SK-N-SH (cell line): Measurements from ENCODE around the gene MATR3. TPM values are rescaled to one million over a fixed set of nuclear protein-coding genes. Genes with fewer than 3 reads are reported as not detected.

Source experiments
- CTCF ChIA-PET: fragments of 300-600, 350-600 bp; formaldehyde crosslinking; extraction: SDS; loops from one replicate; lab custom pipeline; 2021; lab: Yijun Ruan, JAX
- POLR2A ChIA-PET: fragments of 350-600 bp; sonication (Branson Sonifier 250); formaldehyde crosslinking; extraction: SDS; loops from one replicate; lab custom pipeline; 2020; ENCODE audit warnings: antibody characterized with exemption, inconsistent platforms; lab: Yijun Ruan, JAX
- DNase-seq: peaks from one replicate; pipeline ENCODE4 v3.0.0; 2012
- H2AFZ ChIP-seq: fragments of 200-600 bp; sonication (generic); 2 replicates; pipeline ENCODE4 v1.8.1; 2016; ENCODE audit warnings: antibody characterized with exemption, mild to moderate bottlenecking, low read depth
- H3F3A ChIP-seq: fragments of 200-600 bp; sonication (generic); replicated peaks from 2 replicates; pipeline ENCODE3; 2016; ENCODE audit warnings: antibody characterized with exemption, mild to moderate bottlenecking; ENCODE audit not compliant: insufficient read depth
- H3K27ac ChIP-seq, 2 experiments: fragments of 200-500 bp in 1 of 2; fragments of 200-600 bp in 1 of 2; sonication (Bioruptor generic) in 1 of 2; sonication (generic), shearing (Covaris generic) in 1 of 2; 2 replicates each; pipeline versions ENCODE4 v1.5.1 to v1.6.1; 2014 to 2016; ENCODE audit warnings: low read depth in 2 of 2, inconsistent platforms in 1 of 2, low read length in 1 of 2, mild to moderate bottlenecking in 1 of 2, mixed read lengths in 1 of 2
- H3K27me3 ChIP-seq: fragments of 200-600 bp; sonication (generic), shearing (Covaris generic); 2 replicates; pipeline ENCODE4 v1.6.1; 2016; ENCODE audit warnings: mixed run types; ENCODE audit not compliant: insufficient read depth
- H3K36me3 ChIP-seq, 2 experiments: fragments of 200-500 bp in 1 of 2; fragments of 200-600 bp in 1 of 2; sonication (Bioruptor generic) in 1 of 2; sonication (generic) in 1 of 2; replicated peaks in 1 of 2; 2 replicates each; pipeline versions ENCODE3 to v1.5.1; 2014 to 2016; ENCODE audit warnings: low read length in 1 of 2, mild to moderate bottlenecking in 1 of 2; ENCODE audit not compliant: insufficient read depth in 2 of 2, control insufficient read depth in 1 of 2
- H3K4me1 ChIP-seq, 2 experiments: fragments of 200-500 bp in 1 of 2; fragments of 200-600 bp in 1 of 2; sonication (Bioruptor generic) in 1 of 2; sonication (generic), shearing (Covaris generic) in 1 of 2; 2 replicates each; pipeline versions ENCODE4 v1.5.1 to v1.6.1; 2014 to 2016; ENCODE audit warnings: low read depth in 1 of 2, low read length in 1 of 2, mixed run types in 1 of 2; ENCODE audit not compliant: insufficient read depth in 2 of 2, control insufficient read depth in 1 of 2
- H3K4me2 ChIP-seq: fragments of 200-600 bp; sonication (generic), shearing (Covaris generic); 2 replicates; pipeline ENCODE4 v1.6.1; 2017; ENCODE audit warnings: mixed run types
- H3K4me3 ChIP-seq, 2 experiments: fragments of 200-500 bp in 1 of 2; fragments of 200-600 bp in 1 of 2; sonication (Bioruptor generic) in 1 of 2; sonication (generic), shearing (Covaris generic) in 1 of 2; 2 replicates each; pipeline versions ENCODE4 v1.5.1 to v1.8.1; 2014 to 2016; ENCODE audit warnings: low read depth in 2 of 2, inconsistent platforms in 1 of 2, low read length in 1 of 2, mild to moderate bottlenecking in 1 of 2, mixed read lengths in 1 of 2, moderate library complexity in 1 of 2
- H3K79me2 ChIP-seq: fragments of 200-600 bp; sonication (generic); 2 replicates; pipeline ENCODE4 v1.8.1; 2017; ENCODE audit warnings: mild to moderate bottlenecking; ENCODE audit not compliant: insufficient read depth
- H3K9ac ChIP-seq: fragments of 200-600 bp; sonication (generic); 2 replicates; pipeline ENCODE4 v1.6.1; 2017; ENCODE audit warnings: mixed run types
- H3K9me2 ChIP-seq: fragments of 200-600 bp; sonication (generic); 2 replicates; pipeline ENCODE4 v1.6.1; 2017; ENCODE audit warnings: mixed run types
- H3K9me3 ChIP-seq: fragments of 200-600 bp; sonication (generic); 2 replicates; pipeline ENCODE4 v1.6.1; 2017; ENCODE audit warnings: mixed run types, mild to moderate bottlenecking, moderate library complexity
- H4K20me1 ChIP-seq: fragments of 200-600 bp; sonication (generic); 2 replicates; pipeline ENCODE4 v1.6.1; 2017; ENCODE audit warnings: mild to moderate bottlenecking, mixed run types; ENCODE audit not compliant: insufficient read depth
- CHD2 ChIP-seq: fragments of 150-350 bp; IDR thresholded peaks from 2 replicates; pipeline ENCODE4 v1.6.1; 2018; ENCODE audit warnings: low read length; ENCODE audit not compliant: partially characterized antibody
- EP300 ChIP-seq, 2 experiments: IDR thresholded peaks; 2 replicates each; pipeline versions ENCODE4 v1.4.0 to v1.6.1; 2012; ENCODE audit warnings: borderline replicate concordance in 1 of 2, low read depth in 1 of 2, low read length in 1 of 2
- FOSL2 ChIP-seq: IDR thresholded peaks from 2 replicates; pipeline ENCODE4 v1.4.0; 2012; ENCODE audit warnings: low read depth, mild to moderate bottlenecking, moderate library complexity, borderline replicate concordance
- GABPA ChIP-seq: IDR thresholded peaks from 2 replicates; pipeline ENCODE4 v1.4.0; 2012; ENCODE audit warnings: low read depth, mild to moderate bottlenecking
- GATA2 ChIP-seq: sonication (generic); formaldehyde crosslinking; IDR thresholded peaks from 2 replicates; pipeline ENCODE4 v1.5.0; 2020; ENCODE audit warnings: mild to moderate bottlenecking, missing genetic modification reagents
- MEF2A ChIP-seq: IDR thresholded peaks from 2 replicates; pipeline ENCODE4 v1.4.0; 2012; ENCODE audit warnings: low read depth, borderline replicate concordance
- NRF1 ChIP-seq: IDR thresholded peaks from 2 replicates; pipeline ENCODE4 v1.6.1; 2012; ENCODE audit warnings: low read depth, mild to moderate bottlenecking, low read length
- SMC3 ChIP-seq: IDR thresholded peaks from 2 replicates; pipeline ENCODE4 v1.6.1; 2012; ENCODE audit warnings: low read depth, low read length, improper control_type of control experiment
- TCF12 ChIP-seq: IDR thresholded peaks from 2 replicates; pipeline ENCODE4 v1.4.0; 2012
- TEAD4 ChIP-seq: IDR thresholded peaks from 2 replicates; pipeline ENCODE4 v1.4.0; 2012; ENCODE audit warnings: mild to moderate bottlenecking, borderline replicate concordance; ENCODE audit not compliant: insufficient read depth
- YY1 ChIP-seq: IDR thresholded peaks from 2 replicates; pipeline ENCODE4 v1.4.0; 2012; ENCODE audit warnings: low read depth, mild to moderate bottlenecking
- WGBS: methylation state at CpG from one replicate; pipeline ENCODE4 v1.1.6; 2017; ENCODE audit warnings: low lambda C conversion rate; 5-methylcytosine and 5-hydroxymethylcytosine counted together
- polyA plus RNA-seq, 3 experiments: library from polyadenylated mRNA; depleted of rRNA; stranded (reverse); fragments of >200 nt; gene quantifications; 2 replicates each; pipeline ENCODE4 v1.2.3, GENCODE V29; 2012
- TF ChIP-seq, protein P1 (sequence below): IDR thresholded peaks from 2 replicates; pipeline ENCODE4 v1.6.1; 2012; ENCODE audit warnings: mild to moderate bottlenecking, low read depth, low read length, moderate library complexity
- TF ChIP-seq, protein P2 (sequence below): IDR thresholded peaks from 2 replicates; pipeline ENCODE4 v1.4.0; 2012; ENCODE audit warnings: low read depth, borderline replicate concordance
- TF ChIP-seq, protein P3 (sequence below): IDR thresholded peaks from 2 replicates; pipeline ENCODE4 v1.4.0; 2012; ENCODE audit warnings: low read depth
- TF ChIP-seq, protein P4 (sequence below): fragments of 200-600 bp; sonication (generic); IDR thresholded peaks from 2 replicates; pipeline ENCODE4 v1.6.1; 2017; ENCODE audit warnings: antibody characterized with exemption, mild to moderate bottlenecking, moderate library complexity

The MATR3 gene
- polyA plus RNA-seq, 1 of the 3 experiments (the other 2 are of a cell fraction) = 40.4 TPM

DNA sequence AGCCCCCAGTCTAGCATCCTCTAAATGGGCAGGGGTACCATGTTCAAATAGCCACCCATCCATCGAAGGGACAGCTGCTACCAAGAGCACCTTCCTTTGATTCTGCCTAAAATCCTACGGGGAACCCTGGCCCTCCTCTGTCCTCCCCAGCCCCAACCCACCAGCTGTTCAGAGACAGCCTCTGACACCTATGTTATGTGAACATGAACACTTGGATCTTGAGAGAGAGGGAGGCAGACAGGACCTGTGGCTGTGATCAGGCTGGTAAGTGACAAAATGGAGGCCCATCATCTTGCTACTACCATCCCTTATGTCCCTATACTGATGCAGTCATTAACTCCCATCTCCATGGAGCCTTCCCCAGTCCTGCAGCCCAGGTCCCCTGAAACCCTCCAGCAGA is 81.4 kb downstream of the MATR3 start:
- ChIA-PET CTCF (interaction anchor here (0.7 to 1.5 kb wide), 3 partner anchors 21 to 64 kb away, joined by 3 to 4 read pairs (median 3); partner anchors contain the start of genes DNAJC18 and PAIP2), POLR2A (interaction anchor here (0.6 kb wide), 1 partner anchor 900 kb away, joined by 3 read pairs; no protein-coding TSS in a partner anchor)
- no peak overlapping the region for H2AFZ ChIP-seq
- peaks cover 11% of the 10 kb centered on the region; the same call in 1 of the 2 replicates for H3K79me2 ChIP-seq
- peaks cover 13 to 27% of the 10 kb centered on the region in 2 experiments for H3K36me3 ChIP-seq
- DNase-seq = no peak
- H3K9me2 ChIP-seq = no peaks in the 10 kb centered on the region
- H3K4me3 ChIP-seq = no peak overlapping the region
- H3K9me3 ChIP-seq = no peaks in the 10 kb centered on the region
- H3K4me2 ChIP-seq = no peak overlapping the region
- H3K4me1 ChIP-seq = peaks cover 0 to 9% of the 10 kb centered on the region in 2 experiments; a peak in 2 of 4 replicates
- H3K27ac ChIP-seq = no peak overlapping the region
- H3F3A ChIP-seq = peaks cover 21% of the 10 kb centered on the region
- H4K20me1 ChIP-seq = peaks cover 9% of the 10 kb centered on the region
- no peaks in the 10 kb centered on the region for H3K27me3 ChIP-seq
- WGBS = 69% methylated on average over 2 of the region's 2 CpGs
- no peak overlapping the region for H3K9ac ChIP-seq
- TF ChIP-seq, protein P1, sequence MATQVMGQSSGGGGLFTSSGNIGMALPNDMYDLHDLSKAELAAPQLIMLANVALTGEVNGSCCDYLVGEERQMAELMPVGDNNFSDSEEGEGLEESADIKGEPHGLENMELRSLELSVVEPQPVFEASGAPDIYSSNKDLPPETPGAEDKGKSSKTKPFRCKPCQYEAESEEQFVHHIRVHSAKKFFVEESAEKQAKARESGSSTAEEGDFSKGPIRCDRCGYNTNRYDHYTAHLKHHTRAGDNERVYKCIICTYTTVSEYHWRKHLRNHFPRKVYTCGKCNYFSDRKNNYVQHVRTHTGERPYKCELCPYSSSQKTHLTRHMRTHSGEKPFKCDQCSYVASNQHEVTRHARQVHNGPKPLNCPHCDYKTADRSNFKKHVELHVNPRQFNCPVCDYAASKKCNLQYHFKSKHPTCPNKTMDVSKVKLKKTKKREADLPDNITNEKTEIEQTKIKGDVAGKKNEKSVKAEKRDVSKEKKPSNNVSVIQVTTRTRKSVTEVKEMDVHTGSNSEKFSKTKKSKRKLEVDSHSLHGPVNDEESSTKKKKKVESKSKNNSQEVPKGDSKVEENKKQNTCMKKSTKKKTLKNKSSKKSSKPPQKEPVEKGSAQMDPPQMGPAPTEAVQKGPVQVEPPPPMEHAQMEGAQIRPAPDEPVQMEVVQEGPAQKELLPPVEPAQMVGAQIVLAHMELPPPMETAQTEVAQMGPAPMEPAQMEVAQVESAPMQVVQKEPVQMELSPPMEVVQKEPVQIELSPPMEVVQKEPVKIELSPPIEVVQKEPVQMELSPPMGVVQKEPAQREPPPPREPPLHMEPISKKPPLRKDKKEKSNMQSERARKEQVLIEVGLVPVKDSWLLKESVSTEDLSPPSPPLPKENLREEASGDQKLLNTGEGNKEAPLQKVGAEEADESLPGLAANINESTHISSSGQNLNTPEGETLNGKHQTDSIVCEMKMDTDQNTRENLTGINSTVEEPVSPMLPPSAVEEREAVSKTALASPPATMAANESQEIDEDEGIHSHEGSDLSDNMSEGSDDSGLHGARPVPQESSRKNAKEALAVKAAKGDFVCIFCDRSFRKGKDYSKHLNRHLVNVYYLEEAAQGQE = no peak
- TF ChIP-seq NRF1 = no peak
- TF ChIP-seq TCF12 = no peak
- no peak for TF ChIP-seq YY1
- TF ChIP-seq SMC3 = no peak

DNA sequence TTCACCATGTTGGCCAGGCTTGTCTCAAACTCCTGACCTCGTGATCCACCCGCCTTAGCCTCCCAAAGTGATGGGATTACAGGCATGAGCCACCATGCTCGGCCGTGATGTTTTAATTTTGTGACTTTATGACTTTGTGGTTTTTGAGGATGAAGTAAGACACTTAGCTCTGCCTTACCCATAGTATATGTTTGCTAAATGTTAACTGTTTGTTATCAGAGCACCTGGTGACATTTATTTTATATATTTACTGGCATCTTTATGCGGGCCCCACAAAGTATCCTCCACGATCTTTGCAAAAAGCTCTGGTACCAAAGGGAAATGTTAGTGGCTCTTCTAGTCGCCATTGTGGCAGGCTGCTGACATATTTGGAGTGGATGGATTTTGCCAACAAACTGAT is 82.8 kb downstream of the MATR3 start:
- ChIA-PET POLR2A (no interaction called here), CTCF (no interaction called here)
- 92% methylated on average over 7 of the region's 7 CpGs for WGBS
- TF ChIP-seq TEAD4 (no peak), MEF2A (no peak), CHD2 (no peak), GABPA (no peak), TCF12 (no peak), EP300 (IDR thresholded peaks at IDR 0.05; ENCODE audit: borderline replicate concordance in 1 of 2, low read depth in 1 of 2, low read length in 1 of 2) (no peak), YY1 (no peak), FOSL2 (no peak), NRF1 (no peak), GATA2 (CRISPR knock-in tag) (no peak)
- TF ChIP-seq, protein P2, sequence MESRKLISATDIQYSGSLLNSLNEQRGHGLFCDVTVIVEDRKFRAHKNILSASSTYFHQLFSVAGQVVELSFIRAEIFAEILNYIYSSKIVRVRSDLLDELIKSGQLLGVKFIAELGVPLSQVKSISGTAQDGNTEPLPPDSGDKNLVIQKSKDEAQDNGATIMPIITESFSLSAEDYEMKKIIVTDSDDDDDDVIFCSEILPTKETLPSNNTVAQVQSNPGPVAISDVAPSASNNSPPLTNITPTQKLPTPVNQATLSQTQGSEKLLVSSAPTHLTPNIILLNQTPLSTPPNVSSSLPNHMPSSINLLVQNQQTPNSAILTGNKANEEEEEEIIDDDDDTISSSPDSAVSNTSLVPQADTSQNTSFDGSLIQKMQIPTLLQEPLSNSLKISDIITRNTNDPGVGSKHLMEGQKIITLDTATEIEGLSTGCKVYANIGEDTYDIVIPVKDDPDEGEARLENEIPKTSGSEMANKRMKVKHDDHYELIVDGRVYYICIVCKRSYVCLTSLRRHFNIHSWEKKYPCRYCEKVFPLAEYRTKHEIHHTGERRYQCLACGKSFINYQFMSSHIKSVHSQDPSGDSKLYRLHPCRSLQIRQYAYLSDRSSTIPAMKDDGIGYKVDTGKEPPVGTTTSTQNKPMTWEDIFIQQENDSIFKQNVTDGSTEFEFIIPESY = no peak
- TF ChIP-seq, protein P1 = no peak
- TF ChIP-seq, protein P3, sequence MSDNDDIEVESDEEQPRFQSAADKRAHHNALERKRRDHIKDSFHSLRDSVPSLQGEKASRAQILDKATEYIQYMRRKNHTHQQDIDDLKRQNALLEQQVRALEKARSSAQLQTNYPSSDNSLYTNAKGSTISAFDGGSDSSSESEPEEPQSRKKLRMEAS = no peak
- TF ChIP-seq, protein P4, sequence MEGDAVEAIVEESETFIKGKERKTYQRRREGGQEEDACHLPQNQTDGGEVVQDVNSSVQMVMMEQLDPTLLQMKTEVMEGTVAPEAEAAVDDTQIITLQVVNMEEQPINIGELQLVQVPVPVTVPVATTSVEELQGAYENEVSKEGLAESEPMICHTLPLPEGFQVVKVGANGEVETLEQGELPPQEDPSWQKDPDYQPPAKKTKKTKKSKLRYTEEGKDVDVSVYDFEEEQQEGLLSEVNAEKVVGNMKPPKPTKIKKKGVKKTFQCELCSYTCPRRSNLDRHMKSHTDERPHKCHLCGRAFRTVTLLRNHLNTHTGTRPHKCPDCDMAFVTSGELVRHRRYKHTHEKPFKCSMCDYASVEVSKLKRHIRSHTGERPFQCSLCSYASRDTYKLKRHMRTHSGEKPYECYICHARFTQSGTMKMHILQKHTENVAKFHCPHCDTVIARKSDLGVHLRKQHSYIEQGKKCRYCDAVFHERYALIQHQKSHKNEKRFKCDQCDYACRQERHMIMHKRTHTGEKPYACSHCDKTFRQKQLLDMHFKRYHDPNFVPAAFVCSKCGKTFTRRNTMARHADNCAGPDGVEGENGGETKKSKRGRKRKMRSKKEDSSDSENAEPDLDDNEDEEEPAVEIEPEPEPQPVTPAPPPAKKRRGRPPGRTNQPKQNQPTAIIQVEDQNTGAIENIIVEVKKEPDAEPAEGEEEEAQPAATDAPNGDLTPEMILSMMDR = no peak

More for the DNA sequence above, 82.8 kb downstream of the MATR3 start:
- H3K4me2 ChIP-seq = no peak overlapping the region
- peaks cover 7% of the 10 kb centered on the region; the same call in 1 of the 2 replicates for H4K20me1 ChIP-seq
- peaks cover 10 to 13% of the 10 kb centered on the region in 2 experiments for H3K36me3 ChIP-seq
- H2AFZ ChIP-seq = no peak overlapping the region
- no peak overlapping the region for H3K4me3 ChIP-seq
- H3K9me2 ChIP-seq = no peaks in the 10 kb centered on the region
- H3K27ac ChIP-seq = no peak overlapping the region
- H3K79me2 ChIP-seq = no peaks in the 10 kb centered on the region
- H3K27me3 ChIP-seq = no peaks in the 10 kb centered on the region
- no peaks in the 10 kb centered on the region for H3K9me3 ChIP-seq
- no peak overlapping the region for H3K9ac ChIP-seq
- DNase-seq = no peak
- peaks cover 0 to 9% of the 10 kb centered on the region in 2 experiments; a peak in 2 of 4 replicates for H3K4me1 ChIP-seq
- H3F3A ChIP-seq = peaks cover 11% of the 10 kb centered on the region
